ENCODE results near the gene ZNF784. TPM values are rescaled to one million over a fixed set of nuclear protein-coding genes. Genes with fewer than 3 reads are reported as not detected.
"Not testable (repeated sequence)": the region's sequence is repeated elsewhere in the genome, so short reads cannot be mapped to it uniquely, and the experiment has no call there.

Gene ZNF784
- total and polyA plus RNA-seq, 9 donors: 6.0 to 16.9 (median 11.7) TPM

DNA sequence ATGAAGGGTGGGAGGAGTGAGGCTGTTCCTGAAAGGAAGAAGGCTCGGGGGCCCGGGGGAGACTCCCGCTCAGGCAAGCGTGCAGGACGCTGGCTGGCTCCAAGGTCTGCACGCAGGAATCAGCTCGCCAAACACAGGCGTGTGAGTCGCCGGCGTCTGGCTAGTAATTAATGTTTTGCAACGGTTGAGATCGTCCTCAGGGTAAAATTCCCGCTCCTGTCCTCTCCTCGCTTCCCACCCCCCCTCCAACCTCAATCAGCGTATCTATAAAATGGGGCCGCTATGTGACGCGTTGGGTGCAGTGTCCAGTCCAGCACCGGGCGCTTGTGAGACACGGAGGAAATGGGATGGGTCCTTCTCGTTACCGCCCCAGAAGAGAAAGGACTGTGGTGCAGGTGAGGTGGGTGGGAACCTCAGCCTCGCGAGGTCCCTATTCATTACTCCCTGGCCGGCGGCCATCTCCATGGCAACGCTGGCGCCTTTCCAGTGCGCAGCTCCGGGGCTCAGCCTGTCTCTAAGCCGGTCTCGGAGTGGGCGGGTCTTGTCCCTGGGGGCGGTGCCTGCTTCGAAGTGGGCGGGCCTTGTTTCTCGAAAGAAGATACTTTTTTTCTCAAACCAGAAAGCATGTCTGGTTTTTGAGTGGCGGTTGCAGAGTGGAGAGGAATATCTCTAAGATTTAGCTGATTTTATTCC lies 37.2 kb downstream of the ZNF784 start:
- Histone ChIP-seq H3K27ac (no peak overlapping the region), H3K9me3 (no peaks in the 10 kb centered on the region), H3K4me3 (peak overlapping the region; percentile 27), H3K36me3 (no peaks in the 10 kb centered on the region), H3K27me3 (no peaks in the 10 kb centered on the region), H3K4me1 (ENCODE audit: insufficient read depth) (peaks cover 6% of the 10 kb centered on the region)
- peak; percentile 93 to 98 (median 97) for DNase-seq
- WGBS, 3 donors: 0% methylated on average over 40 of the region's 40 CpGs
- intact Hi-C loops (cut with DNase I): no loop called here
- TF ChIP-seq POLR2A (IDR thresholded peaks at IDR 0.05) (no peak), EP300 (IDR thresholded peaks at IDR 0.05) (no peak)
- TF ChIP-seq, protein P1, sequence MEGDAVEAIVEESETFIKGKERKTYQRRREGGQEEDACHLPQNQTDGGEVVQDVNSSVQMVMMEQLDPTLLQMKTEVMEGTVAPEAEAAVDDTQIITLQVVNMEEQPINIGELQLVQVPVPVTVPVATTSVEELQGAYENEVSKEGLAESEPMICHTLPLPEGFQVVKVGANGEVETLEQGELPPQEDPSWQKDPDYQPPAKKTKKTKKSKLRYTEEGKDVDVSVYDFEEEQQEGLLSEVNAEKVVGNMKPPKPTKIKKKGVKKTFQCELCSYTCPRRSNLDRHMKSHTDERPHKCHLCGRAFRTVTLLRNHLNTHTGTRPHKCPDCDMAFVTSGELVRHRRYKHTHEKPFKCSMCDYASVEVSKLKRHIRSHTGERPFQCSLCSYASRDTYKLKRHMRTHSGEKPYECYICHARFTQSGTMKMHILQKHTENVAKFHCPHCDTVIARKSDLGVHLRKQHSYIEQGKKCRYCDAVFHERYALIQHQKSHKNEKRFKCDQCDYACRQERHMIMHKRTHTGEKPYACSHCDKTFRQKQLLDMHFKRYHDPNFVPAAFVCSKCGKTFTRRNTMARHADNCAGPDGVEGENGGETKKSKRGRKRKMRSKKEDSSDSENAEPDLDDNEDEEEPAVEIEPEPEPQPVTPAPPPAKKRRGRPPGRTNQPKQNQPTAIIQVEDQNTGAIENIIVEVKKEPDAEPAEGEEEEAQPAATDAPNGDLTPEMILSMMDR (IDR thresholded peaks at IDR 0.05): no peak

DNA sequence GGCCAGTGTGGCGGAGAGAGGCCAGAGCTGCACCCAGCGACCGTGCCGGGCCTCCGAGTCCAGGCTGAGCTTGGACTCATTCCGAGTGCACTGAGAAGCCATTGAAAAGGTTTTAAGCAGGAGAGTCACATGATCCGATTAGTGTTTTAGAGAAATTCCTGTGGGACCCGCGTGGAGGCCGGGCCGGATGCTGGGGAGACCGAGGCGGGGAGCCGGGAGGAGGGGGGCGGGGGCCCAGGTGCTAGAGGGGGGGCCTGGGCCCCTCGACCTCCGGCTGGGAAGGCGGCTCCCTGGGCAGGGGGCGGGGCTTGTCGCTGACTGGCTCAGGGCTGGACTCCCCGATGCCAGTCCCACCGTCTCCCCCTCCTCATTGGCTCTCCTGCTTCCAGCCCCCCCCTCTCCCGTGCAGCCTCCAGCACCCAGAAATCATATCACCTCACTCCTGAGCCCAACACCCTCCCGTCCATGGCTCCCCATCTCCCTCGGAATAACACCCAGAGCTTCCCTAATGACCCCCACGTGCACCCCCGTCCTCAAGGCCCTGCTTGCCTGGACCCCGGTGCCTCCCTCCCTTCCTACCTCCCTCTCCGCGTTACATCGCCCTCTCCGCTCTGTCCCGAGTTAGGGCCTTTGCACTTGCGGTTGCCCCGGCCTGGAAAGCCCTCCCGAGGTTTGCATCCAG lies 38.6 kb downstream of the ZNF784 start:
- peak; percentile 85 to 92 (median 90) for DNase-seq
- Histone ChIP-seq H3K27ac (peak overlapping the region in 1 of 2 donors; percentile 55), H3K36me3 (no peaks in the 10 kb centered on the region), H3K27me3 (no peaks in the 10 kb centered on the region), H3K4me3 (peak overlapping the region; percentile 29), H3K4me1 (ENCODE audit: insufficient read depth) (peaks cover 10% of the 10 kb centered on the region), H3K9me3 (no peaks in the 10 kb centered on the region)
- WGBS, 3 donors: 1 to 2% (median 1%) methylated on average over 29 to 36 of the region's 36 CpGs
- intact Hi-C loops (cut with DNase I): no loop called here
- TF ChIP-seq POLR2A (IDR thresholded peaks at IDR 0.05): no peak
- TF ChIP-seq, protein P1 (IDR thresholded peaks at IDR 0.05): no peak
- TF ChIP-seq EP300 (IDR thresholded peaks at IDR 0.05): no peak

DNA sequence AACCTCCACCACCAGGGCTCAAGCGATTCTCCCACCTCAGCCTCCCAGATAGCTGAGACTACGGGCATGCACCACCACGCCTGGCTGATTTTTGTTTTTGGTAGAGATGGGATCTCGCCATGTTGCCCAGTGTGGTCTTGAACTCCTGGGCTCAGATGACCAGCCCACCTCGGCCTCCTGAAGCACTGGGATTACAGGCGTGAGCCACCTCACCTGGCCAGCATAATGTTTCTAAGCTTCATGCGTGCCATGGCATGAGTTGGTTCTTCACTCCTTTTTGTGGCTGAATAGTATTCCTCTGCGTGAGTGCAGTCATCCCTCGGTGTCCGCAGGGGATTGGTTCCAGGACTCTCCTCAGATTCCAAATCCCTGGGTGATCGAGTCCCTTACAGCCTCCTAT lies 39.5 kb downstream of the ZNF784 start:
- no peaks in the 10 kb centered on the region for H3K27me3 ChIP-seq
- no peaks in the 10 kb centered on the region for H3K36me3 ChIP-seq
- no peak overlapping the region for H3K4me3 ChIP-seq
- 75 to 88% (median 79%) methylated on average over 11 of the region's 11 CpGs for WGBS, 3 donors
- no peak for DNase-seq
- no peaks in the 10 kb centered on the region for H3K9me3 ChIP-seq
- no peak overlapping the region for H3K27ac ChIP-seq
- TF ChIP-seq POLR2A (IDR thresholded peaks at IDR 0.05) (no peak), EP300 (IDR thresholded peaks at IDR 0.05) (no peak)
- TF ChIP-seq, protein P1 (IDR thresholded peaks at IDR 0.05): no peak
- intact Hi-C loops (cut with DNase I): no loop called here
- H3K4me1 ChIP-seq (ENCODE audit: insufficient read depth): peaks cover 10% of the 10 kb centered on the region

DNA sequence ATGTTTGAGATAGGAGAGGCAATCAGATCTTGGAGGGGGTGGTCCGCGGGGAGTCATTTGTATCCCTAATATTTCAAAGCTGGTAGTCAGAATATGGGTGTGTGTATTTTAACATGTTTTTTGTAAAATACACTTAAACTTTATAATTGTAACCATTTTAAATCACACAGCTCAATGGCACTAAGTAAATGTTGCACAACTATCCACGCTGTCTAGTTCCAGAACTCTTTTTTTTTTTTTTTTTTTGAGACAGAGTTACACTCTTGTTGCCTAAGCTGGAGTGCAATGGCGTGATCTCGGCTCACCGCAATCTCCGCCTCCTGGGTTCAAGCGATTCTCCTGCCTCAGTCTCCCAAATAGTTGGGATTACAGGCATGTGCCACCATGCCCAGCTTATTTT lies 40.5 kb downstream of the ZNF784 start:
- H3K27me3 ChIP-seq; DNase-seq; H3K9me3 ChIP-seq; intact Hi-C loops (cut with DNase I); H3K36me3 ChIP-seq; H3K27ac ChIP-seq; H3K4me3 ChIP-seq: not testable (repeated sequence)
- peaks cover 13% of the 10 kb centered on the region for H3K4me1 ChIP-seq (ENCODE audit: insufficient read depth)
- 63 to 72% (median 71%) methylated on average over 8 of the region's 8 CpGs for WGBS, 3 donors

DNA sequence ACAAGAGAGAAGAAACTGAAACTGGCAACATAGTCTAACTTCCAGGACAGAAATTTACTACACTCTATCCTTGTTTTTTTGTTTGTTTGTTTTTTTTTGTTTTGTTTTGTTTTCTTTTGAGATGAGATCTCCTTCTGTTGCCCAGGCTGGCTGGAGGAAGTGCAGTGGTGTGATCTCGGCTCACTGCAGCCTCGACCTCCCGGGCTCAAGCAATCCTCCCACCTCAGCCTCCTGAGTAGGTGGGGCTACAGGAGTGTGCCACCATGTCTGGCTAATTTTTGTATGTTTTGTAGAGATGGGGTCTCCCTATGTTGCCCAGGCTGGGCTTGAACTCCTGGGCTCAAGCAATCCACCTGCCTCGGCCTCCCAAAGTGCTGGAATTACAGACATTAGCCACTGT lies 42.1 kb downstream of the ZNF784 start:
- H3K27me3 ChIP-seq; DNase-seq; intact Hi-C loops (cut with DNase I); H3K9me3 ChIP-seq; H3K36me3 ChIP-seq; H3K4me3 ChIP-seq: not testable (repeated sequence)
- Histone ChIP-seq H3K4me1 (ENCODE audit: insufficient read depth) (peaks cover 11% of the 10 kb centered on the region), H3K27ac (peak overlapping the region in 1 of 2 donors; percentile 11)
- WGBS, 3 donors: 32 to 40% (median 34%) methylated on average over 4 of the region's 4 CpGs
